Endodermal cell (in vitro differentiated cells): ENCODE measurements around the gene KCP. TPM values are rescaled to one million over a fixed set of nuclear protein-coding genes. Genes with fewer than 3 reads are reported as not detected.

Experiments used
- DNase-seq: peaks from one replicate; pipeline ENCODE4 v3.0.0-alpha.2; 2017
- H3K27ac ChIP-seq: 2 replicates; pipeline ENCODE4 v1.5.1; 2013; ENCODE audit warnings: mild to moderate bottlenecking, low read depth, low read length, moderate library complexity
- H3K27me3 ChIP-seq: 2 replicates; pipeline ENCODE4 v1.6.1; 2013; ENCODE audit warnings: mild to moderate bottlenecking, low read length, moderate library complexity; ENCODE audit not compliant: insufficient read depth, control insufficient read depth, poor library complexity, severe bottlenecking
- H3K36me3 ChIP-seq: 2 replicates; pipeline ENCODE4 v1.7.0; 2013; ENCODE audit warnings: mild to moderate bottlenecking, low read length, moderate library complexity; ENCODE audit not compliant: control insufficient read depth, insufficient read depth
- H3K4me1 ChIP-seq: one replicate; pipeline ENCODE4 v1.7.0; 2013; ENCODE audit warnings: low read length; ENCODE audit not compliant: control insufficient read depth, insufficient read depth
- H3K4me3 ChIP-seq: 2 replicates; pipeline ENCODE4 v1.5.1; 2013; ENCODE audit warnings: mild to moderate bottlenecking, low read length, moderate library complexity
- H3K9ac ChIP-seq: 2 replicates; pipeline ENCODE4 v1.6.1; 2013; ENCODE audit warnings: mild to moderate bottlenecking, low read length, moderate library complexity; ENCODE audit not compliant: poor library complexity, severe bottlenecking; ENCODE audit errors: extremely low read depth
- H3K9me3 ChIP-seq: 2 replicates; pipeline ENCODE4 v1.6.1; 2013; ENCODE audit warnings: mild to moderate bottlenecking, low read length, moderate library complexity; ENCODE audit not compliant: control insufficient read depth
- H3K27ac Mint-ChIP-seq: 2 replicates; pipeline ENCODE4 v1.8.0; 2020; ENCODE audit warnings: mixed read lengths
- H3K27me3 Mint-ChIP-seq: 2 replicates; pipeline ENCODE4 v1.8.0; 2021; ENCODE audit warnings: mild to moderate bottlenecking, mixed read lengths; ENCODE audit not compliant: insufficient read depth
- H3K36me3 Mint-ChIP-seq: 2 replicates; pipeline ENCODE4 v1.8.0; 2020; ENCODE audit warnings: low read depth, mixed read lengths
- H3K4me1 Mint-ChIP-seq: 2 replicates; pipeline ENCODE4 v1.8.0; 2020; ENCODE audit warnings: mixed read lengths
- H3K4me3 Mint-ChIP-seq: 2 replicates; pipeline ENCODE4 v1.8.0; 2020; ENCODE audit warnings: mild to moderate bottlenecking, moderate library complexity, mixed read lengths
- H3K9me3 Mint-ChIP-seq: 2 replicates; pipeline ENCODE4 v1.8.0; 2020; ENCODE audit warnings: mild to moderate bottlenecking, mixed read lengths
- CTCF ChIP-seq: fragments of 200-600 bp; sonication (generic); conservative IDR thresholded peaks from 2 replicates; pipeline ENCODE4 v1.5.0; 2021; ENCODE audit warnings: antibody characterized with exemption, mild to moderate bottlenecking
- WGBS, 2 experiments: methylation state at CpG; one replicate each; pipeline versions ENCODE4 v1.1.5 to v1.1.7; 2013; ENCODE audit warnings: missing lambda C conversion rate in 2 of 2, mixed read lengths in 1 of 2; ENCODE audit not compliant: insufficient coverage in 1 of 2, insufficient read length in 1 of 2; 5-methylcytosine and 5-hydroxymethylcytosine counted together
- total RNA-seq, 2 donors: library from RNA; stranded (reverse); fragmentation: NEBNext Ultra II Directional in 1 of 2; extraction: Animal tissue kit (Norgen Biotek cat#: 25700) in 1 of 2; gene quantifications; 2 replicates in 1 of 2; 3 replicates in 1 of 2; pipeline ENCODE4 v1.2.1, GENCODE V29; 2021

The KCP gene
- total RNA-seq, 2 donors from 2014 or later = 21.1 to 33.3 TPM

DNA sequence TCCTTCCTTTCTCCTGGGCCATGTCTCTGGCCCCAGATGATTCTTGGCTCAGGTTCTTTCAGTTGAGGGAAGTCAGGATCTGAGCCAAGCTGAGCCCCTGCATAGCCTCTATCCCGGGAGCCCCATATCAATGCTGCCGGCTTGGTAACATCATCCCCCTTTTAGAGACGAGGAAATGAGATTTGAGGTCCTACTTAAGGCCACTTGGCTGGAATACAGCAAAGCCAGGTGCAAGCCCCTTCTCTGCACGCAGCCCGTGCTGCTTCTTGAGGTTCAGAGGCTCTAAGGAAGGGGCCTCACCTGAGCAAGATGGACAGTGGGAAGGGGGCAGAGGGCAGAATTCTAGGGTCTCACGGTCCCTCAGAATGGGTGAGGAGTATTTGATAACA is 24.8 kb upstream of the KCP start:
- WGBS, 2 experiments = 90 to 91% methylated on average over 4 to 6 of the region's 6 CpGs
- no peak overlapping the region for H3K4me3 ChIP-seq
- Mint-ChIP-seq H3K27ac (no peak overlapping the region), H3K36me3 (no peaks in the 10 kb centered on the region), H3K27me3 (peaks cover 66% of the 10 kb centered on the region), H3K4me3 (no peak overlapping the region), H3K9me3 (no peaks in the 10 kb centered on the region), H3K4me1 (peaks cover 4% of the 10 kb centered on the region)
- H3K4me1 ChIP-seq = no peaks in the 10 kb centered on the region
- no peak overlapping the region for H3K9ac ChIP-seq
- H3K36me3 ChIP-seq = no peaks in the 10 kb centered on the region
- H3K9me3 ChIP-seq = no peaks in the 10 kb centered on the region
- no peak overlapping the region for H3K27ac ChIP-seq
- peaks cover 55% of the 10 kb centered on the region for H3K27me3 ChIP-seq
- no peak for TF ChIP-seq CTCF
- no peak for DNase-seq

DNA sequence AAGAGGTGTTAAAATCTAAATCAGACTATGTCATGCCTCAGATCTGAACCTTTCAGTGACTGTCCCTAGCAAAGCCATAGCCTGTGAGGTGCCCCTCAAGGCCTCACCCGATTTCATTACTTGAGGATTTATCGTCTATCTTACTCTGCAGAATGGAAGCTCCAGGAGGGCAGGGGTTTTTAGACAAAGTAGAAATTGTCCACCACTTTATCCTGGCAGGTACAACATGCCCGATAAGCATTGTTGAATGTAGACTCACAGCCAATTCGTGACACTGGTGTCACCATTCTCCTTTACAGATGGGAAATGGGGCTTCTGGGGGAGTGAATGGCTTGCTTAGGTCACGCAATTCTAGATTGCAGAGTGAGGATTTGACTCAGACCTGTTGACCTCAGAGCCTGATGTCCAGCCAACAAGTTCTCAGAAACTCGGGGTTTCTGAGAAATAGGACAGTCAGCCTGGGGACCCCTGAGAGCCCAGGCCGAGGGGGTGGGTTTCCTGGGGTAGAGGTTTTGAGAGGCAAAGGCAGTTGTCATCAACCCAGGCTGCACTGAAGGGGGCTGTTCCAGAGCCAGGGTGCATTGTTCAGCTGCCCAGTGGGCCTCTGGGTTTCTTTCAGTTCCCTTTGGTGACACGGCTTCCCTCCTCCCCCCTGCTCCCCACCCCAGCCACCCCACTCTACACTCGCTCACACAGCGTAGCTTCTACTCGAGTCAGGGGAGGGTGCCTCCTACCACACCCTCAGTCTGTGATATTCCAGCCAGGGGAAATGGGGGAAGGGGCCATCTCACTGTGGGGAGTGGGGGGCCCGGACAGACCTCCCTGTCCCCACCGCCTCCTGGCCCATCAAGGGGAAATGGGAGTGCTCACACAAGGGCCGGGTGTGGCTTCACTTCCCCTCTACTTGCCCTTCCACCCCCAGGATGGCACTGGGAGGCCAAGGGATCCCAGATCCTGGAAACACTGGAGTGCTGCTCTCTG is 24.1 kb upstream of the KCP start:
- peaks cover 49% of the 10 kb centered on the region for H3K27me3 ChIP-seq

More for the DNA sequence above, 24.1 kb upstream of the KCP start:
- no peaks in the 10 kb centered on the region for H3K9me3 ChIP-seq
- H3K4me3 ChIP-seq = no peak overlapping the region
- no peak for TF ChIP-seq CTCF
- DNase-seq = no peak
- H3K4me3 Mint-ChIP-seq = no peak overlapping the region
- no peak overlapping the region for H3K27ac ChIP-seq
- H3K9ac ChIP-seq = no peak overlapping the region
- 84 to 95% methylated on average over 7 to 14 of the region's 14 CpGs for WGBS, 2 experiments
- H3K4me1 ChIP-seq = no peaks in the 10 kb centered on the region
- no peaks in the 10 kb centered on the region for H3K36me3 Mint-ChIP-seq
- no peaks in the 10 kb centered on the region for H3K9me3 Mint-ChIP-seq
- H3K27ac Mint-ChIP-seq = no peak overlapping the region
- H3K27me3 Mint-ChIP-seq = peaks cover 59% of the 10 kb centered on the region
- no peaks in the 10 kb centered on the region for H3K36me3 ChIP-seq
- H3K4me1 Mint-ChIP-seq = peaks cover 4% of the 10 kb centered on the region
